ENCODE data around the gene NDUFS7. TPM values are rescaled to one million over a fixed set of nuclear protein-coding genes. Genes with fewer than 3 reads are reported as not detected.

NDUFS7 gene
- total and polyA plus RNA-seq, 9 of the 15 experiments (the other 6 are each of a cell fraction or from before 2014, with no cell fraction given), result 6.0 to 271 (median 60.6) TPM

GRCh38 chr19:1365319-1366269, 18.1 kb upstream of the NDUFS7 start:
- H3K9ac ChIP-seq (ENCODE audit: insufficient read depth in 1 of 2, low read depth in 2 of 2, low read length in 2 of 2), result no peak overlapping the region
- DNase-seq (ENCODE audit: extremely low read depth in 1 of 4, low spot score in 3 of 4) (no peak), ATAC-seq (no peak), FAIRE-seq (no peak)
- H2AFZ ChIP-seq (ENCODE audit: low read depth, low read length), result no peak overlapping the region
- no peaks in the 10 kb centered on the region for H3K9me1 ChIP-seq (ENCODE audit: control insufficient read depth, insufficient read depth, low read length)
- intact Hi-C loops (cut with micrococcal nuclease) (no loop called here), in situ Hi-C loops (cut with MboI) (no loop called here)
- POLR2A ChIA-PET, result interaction anchor here (0.6 to 1.9 kb wide), 5 partner anchors 10 to 81 kb away, joined by 3 to 6 read pairs (median 3); no protein-coding TSS in a partner anchor
- no peaks in the 10 kb centered on the region for H3K9me3 ChIP-seq (replicated peaks; ENCODE audit: control insufficient read depth, insufficient read depth, low read depth, low read length)
- TF ChIP-seq ZNF12 (CRISPR knock-in tag; IDR thresholded peaks at IDR 0.05) (peak; percentile 31; the same call in 1 of the 2 replicates), JUND (IDR thresholded peaks at IDR 0.05; ENCODE audit: borderline replicate concordance, low read depth, low read length) (no peak), JUND (tag; IDR thresholded peaks at IDR 0.05; ENCODE audit: borderline replicate concordance, low read depth, low read length) (no peak), ZBTB33 (CRISPR knock-in tag; IDR thresholded peaks at IDR 0.05) (peak; percentile 89), ZFX (CRISPR knock-in tag; IDR thresholded peaks at IDR 0.05) (peak; percentile 8; the same call in 1 of the 2 replicates), NR1H2 (CRISPR knock-in tag; IDR thresholded peaks at IDR 0.05) (0 out of 2 replicates have a peak, but pooled peaks have one; percentile 62)
- H4K20me1 ChIP-seq (replicated peaks; ENCODE audit: control insufficient read depth, insufficient read depth, low read length), result no peaks in the 10 kb centered on the region
- BruUV-seq (replicated peaks), result no TSS peak
- 72% methylated on average over 31 of the region's 37 CpGs for WGBS (ENCODE audit: insufficient coverage, low coverage, missing lambda C conversion rate)
- H3K27me3 ChIP-seq (ENCODE audit: control insufficient read depth in 2 of 2, insufficient read depth in 2 of 2, low read length in 2 of 2), result no peaks in the 10 kb centered on the region
- no peak overlapping the region for H3K27ac ChIP-seq (ENCODE audit: extremely low read depth, low read depth, low read length)
- no peak overlapping the region for H3K4me3 ChIP-seq
- H3K4me2 ChIP-seq (ENCODE audit: insufficient read depth, low read length), result no peak overlapping the region
- CTCF ChIA-PET (ENCODE audit: low intra/inter-chr PET ratio), result no interaction called here
- peaks cover 12 to 51% of the 10 kb centered on the region in 2 experiments for H3K4me1 ChIP-seq (replicated peaks in 1 of 2; ENCODE audit: control insufficient read depth in 2 of 2, insufficient read depth in 2 of 2, low read length in 2 of 2)
- H3K79me2 ChIP-seq (ENCODE audit: control insufficient read depth, insufficient read depth, low read length), result no peaks in the 10 kb centered on the region
- H3K36me3 ChIP-seq (ENCODE audit: control insufficient read depth, insufficient read depth, low read length), result peaks cover 93% of the 10 kb centered on the region
